Thoracic aorta (tissue), 2 donors: ENCODE measurements around the gene S100A12. TPM values are rescaled to one million over a fixed set of nuclear protein-coding genes. Genes with fewer than 3 reads are reported as not detected.

ENCODE experiments used
- ATAC-seq: fragments of 150-250 bp; one replicate; pipeline ENCODE4 v1.8.0; 2017; ENCODE audit warnings: low read depth; ENCODE audit not compliant: insufficient number of reproducible peaks, low FRiP score
- DNase-seq: peaks from one replicate; pipeline ENCODE4 v3.0.0-alpha.2; 2020; ENCODE audit warnings: low spot score
- H3K27ac ChIP-seq, 2 donors: fragments of 200-600 bp; sonication (generic); 1 replicate in 1 of 2; 2 replicates in 1 of 2; pipeline ENCODE4 v1.5.1; 2016; ENCODE audit warnings: mild to moderate bottlenecking in 2 of 2, moderate library complexity in 2 of 2
- H3K27me3 ChIP-seq: fragments of 200-600 bp; sonication (generic); replicated peaks from 2 replicates; pipeline ENCODE4 v1.6.0; 2016; ENCODE audit warnings: mild to moderate bottlenecking; ENCODE audit not compliant: insufficient read depth
- H3K36me3 ChIP-seq: fragments of 200-600 bp; sonication (generic); one replicate; pipeline ENCODE4 v1.5.1; 2016
- H3K4me1 ChIP-seq, 2 donors: fragments of 200-600 bp; sonication (generic); 1 replicate in 1 of 2; 2 replicates in 1 of 2; pipeline versions ENCODE4 v1.5.1 to v1.6.0; 2016; ENCODE audit warnings: low read depth in 2 of 2, mild to moderate bottlenecking in 1 of 2; ENCODE audit not compliant: control insufficient read depth in 1 of 2
- H3K4me3 ChIP-seq: fragments of 200-600 bp; sonication (generic); 2 replicates; pipeline ENCODE4 v1.5.1; 2016; ENCODE audit warnings: mild to moderate bottlenecking
- H3K9me3 ChIP-seq: fragments of 200-600 bp; sonication (generic); 2 replicates; pipeline ENCODE4 v1.5.1; 2016
- CTCF ChIP-seq: fragments of 200-600 bp; sonication (generic); IDR thresholded peaks from one replicate; pipeline ENCODE4 v1.5.1; 2019; ENCODE audit warnings: antibody characterized with exemption
- total RNA-seq, 2 donors: library from RNA; depleted of rRNA; stranded (reverse); fragments of >200 nt; gene quantifications; one replicate each; pipeline versions ENCODE4 v1.1.0 to v1.2.3, GENCODE V29; 2016

Gene S100A12
- total RNA-seq, 2 donors from 2014 or later = 22.5 TPM; not detected in 1

- TF ChIP-seq CTCF = no peak
- no peak for ATAC-seq
- H3K27me3 ChIP-seq = no peaks in the 10 kb centered on the region
- no peaks in the 10 kb centered on the region for H3K9me3 ChIP-seq
- no peaks in the 10 kb centered on the region for H3K36me3 ChIP-seq
- no peaks in the 10 kb centered on the region for H3K4me1 ChIP-seq
- H3K4me3 ChIP-seq = no peak overlapping the region
- DNase-seq = no peak
- H3K27ac ChIP-seq = no peak overlapping the region
Measured at GRCh38 chr1:153341431-153341934, 33.9 kb downstream of the S100A12 start.

- H3K27ac ChIP-seq = no peak overlapping the region
- no peaks in the 10 kb centered on the region for H3K9me3 ChIP-seq
- H3K4me3 ChIP-seq = no peak overlapping the region
- ATAC-seq (no peak), DNase-seq (no peak)
- H3K27me3 ChIP-seq = no peaks in the 10 kb centered on the region
- H3K4me1 ChIP-seq = no peaks in the 10 kb centered on the region
- H3K36me3 ChIP-seq = no peaks in the 10 kb centered on the region
- no peak for TF ChIP-seq CTCF
Measured at GRCh38 chr1:153340356-153340755, 35.1 kb downstream of the S100A12 start.

- Histone ChIP-seq H3K4me1 (no peaks in the 10 kb centered on the region), H3K9me3 (no peaks in the 10 kb centered on the region), H3K27ac (no peak overlapping the region), H3K27me3 (no peaks in the 10 kb centered on the region), H3K4me3 (no peak overlapping the region), H3K36me3 (no peaks in the 10 kb centered on the region)
- ATAC-seq (no peak), DNase-seq (no peak)
- TF ChIP-seq CTCF = no peak
Measured at GRCh38 chr1:153339802-153340201, 35.6 kb downstream of the S100A12 start.

DNA sequence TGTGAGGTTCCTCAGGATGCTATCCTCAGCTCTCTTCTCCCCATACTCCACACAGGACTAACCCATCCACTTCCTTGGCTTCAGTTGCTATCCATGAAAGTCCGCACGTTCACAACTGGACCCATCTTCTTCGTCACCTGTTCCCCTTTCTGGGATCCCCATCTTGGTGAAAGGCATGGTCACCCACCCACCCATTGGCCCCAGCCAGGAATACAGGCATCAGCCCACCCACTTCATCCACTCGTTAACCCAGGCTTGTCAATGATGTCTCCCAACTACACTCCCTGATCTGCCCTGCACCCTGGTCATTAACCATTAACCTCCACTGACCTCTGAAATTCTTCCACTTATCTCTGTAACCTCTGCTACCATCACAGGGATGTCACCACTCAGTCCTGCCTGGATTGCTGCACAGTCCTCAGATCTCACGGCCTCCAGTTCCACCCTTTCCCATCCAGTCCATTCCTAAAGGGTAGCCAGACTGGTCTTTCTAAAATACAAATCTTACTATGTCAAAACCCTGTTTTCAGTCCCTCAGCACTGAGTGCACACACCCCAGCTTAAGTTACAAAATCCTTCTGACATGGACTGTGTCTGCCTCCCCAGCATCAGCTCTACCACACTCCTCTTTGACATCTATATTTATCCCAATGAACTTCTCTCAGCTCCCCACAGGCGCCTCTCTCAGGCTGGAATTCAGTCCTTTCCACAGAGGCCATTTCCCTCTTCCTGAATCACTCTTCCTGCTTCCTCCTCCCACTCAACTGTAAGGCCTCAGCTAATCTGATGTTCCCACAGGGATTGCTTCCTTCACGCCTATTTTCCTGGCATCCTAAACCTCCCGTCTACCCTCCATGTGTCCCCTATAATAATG lies 37.2 kb downstream of the S100A12 start:
- Histone ChIP-seq H3K9me3 (no peaks in the 10 kb centered on the region), H3K4me3 (no peak overlapping the region), H3K27me3 (no peaks in the 10 kb centered on the region), H3K4me1 (no peaks in the 10 kb centered on the region), H3K36me3 (no peaks in the 10 kb centered on the region), H3K27ac (no peak overlapping the region)
- DNase-seq (no peak), ATAC-seq (no peak)
- no peak for TF ChIP-seq CTCF

- H3K27ac ChIP-seq = no peak overlapping the region
- H3K9me3 ChIP-seq = peaks cover 5% of the 10 kb centered on the region
- no peak overlapping the region for H3K4me3 ChIP-seq
- ATAC-seq (no peak), DNase-seq (no peak)
- H3K4me1 ChIP-seq = no peaks in the 10 kb centered on the region
- no peak for TF ChIP-seq CTCF
- no peaks in the 10 kb centered on the region for H3K36me3 ChIP-seq
- H3K27me3 ChIP-seq = no peaks in the 10 kb centered on the region
Measured at GRCh38 chr1:153336650-153337049, 38.8 kb downstream of the S100A12 start.
